T-helper 22 cell (primary cell): Measurements from ENCODE around the gene ESPN.
"Not testable (repeated sequence)": the region's sequence is repeated elsewhere in the genome, so short reads cannot be mapped to it uniquely, and the experiment has no call there.

Experiments
- DNase-seq: peaks from one replicate; pipeline ENCODE4 v3.0.0-alpha.2; 2020; ENCODE audit warnings: low read depth

The ESPN gene

GRCh38 chr1:6483017-6483760 is 58.6 kb downstream of the ESPN start:
- no peak for DNase-seq

- DNase-seq, result no peak
Observed at GRCh38 chr1:6483761-6484117, 59.2 kb downstream of the ESPN start.

GRCh38 chr1:6484826-6485167 is 60.2 kb downstream of the ESPN start:
- DNase-seq, result no peak

- no peak for DNase-seq
Observed at GRCh38 chr1:6485168-6486101, 60.9 kb downstream of the ESPN start.

DNA sequence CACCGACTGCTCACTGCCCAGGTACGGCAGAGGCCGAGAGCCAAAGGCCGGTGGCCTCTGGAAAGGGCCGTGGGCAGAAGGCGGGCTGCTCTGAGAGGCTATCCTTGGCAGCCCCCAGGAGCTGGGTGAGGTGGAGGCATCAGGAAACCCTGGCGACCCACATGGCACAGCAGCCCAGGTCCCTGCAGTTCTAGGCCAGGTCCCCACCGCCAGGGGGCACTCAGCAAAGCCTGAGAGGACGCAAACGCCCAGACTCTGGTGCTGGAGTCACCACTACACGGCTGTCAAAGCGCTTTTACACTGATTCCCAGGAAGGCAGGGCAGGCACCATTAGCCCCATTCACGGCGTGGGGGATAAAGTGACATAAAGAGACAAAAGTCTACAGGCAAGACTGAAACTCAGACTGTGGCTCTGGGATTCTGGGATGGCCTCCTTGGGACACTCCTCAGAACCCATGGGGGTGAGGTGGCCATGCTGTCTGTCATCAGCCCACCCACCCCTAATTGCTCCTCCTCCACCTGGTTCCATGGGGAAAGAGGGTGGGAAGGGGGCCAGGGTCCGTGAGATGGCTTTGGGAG is 61.9 kb downstream of the ESPN start:
- DNase-seq, result peak; percentile 57

DNA sequence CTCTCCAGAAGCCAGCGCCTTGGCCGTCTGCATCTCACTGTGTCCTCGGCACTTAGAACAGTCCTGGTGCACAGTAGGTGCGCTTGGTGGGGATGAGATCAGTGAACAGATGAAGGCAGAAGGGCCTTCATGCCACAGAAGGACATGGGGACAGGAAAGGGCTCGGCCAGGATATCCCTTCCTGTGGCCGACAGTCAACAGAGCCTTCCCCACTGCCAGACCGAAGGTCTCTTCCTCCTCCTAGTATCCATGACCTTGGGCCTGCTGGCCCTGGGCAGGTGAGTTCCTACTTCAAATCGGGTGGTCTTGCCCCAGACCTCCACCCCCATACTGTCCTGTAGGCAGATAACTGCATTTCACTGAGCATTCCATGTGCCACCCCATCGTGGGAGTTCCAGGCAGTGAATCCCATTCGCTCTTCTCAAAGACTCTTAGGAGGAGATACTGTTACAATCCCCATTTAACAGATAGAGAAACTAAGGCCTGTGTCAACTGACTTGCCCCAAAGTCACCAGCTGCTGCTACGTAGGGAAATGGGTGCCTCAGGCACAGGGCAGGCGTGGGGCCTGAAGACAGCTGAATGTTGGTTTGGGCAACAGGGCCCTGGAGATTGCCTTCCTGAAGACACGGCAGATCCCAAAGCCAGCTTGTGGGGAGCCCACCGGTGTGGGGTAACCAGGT is 63.4 kb downstream of the ESPN start:
- no peak for DNase-seq

GRCh38 chr1:6488602-6489382 is 64.2 kb downstream of the ESPN start:
- no peak for DNase-seq

DNA sequence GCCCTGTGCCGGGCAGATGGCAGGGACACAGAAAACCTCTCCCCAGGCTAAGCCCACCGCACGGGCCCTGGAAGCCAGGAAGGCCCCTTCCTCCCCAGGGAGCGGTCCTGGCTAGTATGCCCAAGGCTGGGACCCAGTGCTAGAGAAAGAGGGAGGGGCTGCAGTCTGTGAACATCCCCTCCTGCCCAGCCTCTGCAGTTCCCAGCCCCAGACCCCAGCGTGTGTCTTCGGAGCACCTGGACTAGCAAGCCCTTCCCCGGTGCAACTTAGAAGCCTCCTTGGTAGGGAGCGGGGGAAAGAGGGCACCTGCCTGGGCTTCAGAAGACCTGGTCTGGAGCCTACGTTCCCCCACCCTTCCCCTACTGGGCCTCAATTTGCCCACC is 64.8 kb downstream of the ESPN start:
- no peak for DNase-seq

DNA sequence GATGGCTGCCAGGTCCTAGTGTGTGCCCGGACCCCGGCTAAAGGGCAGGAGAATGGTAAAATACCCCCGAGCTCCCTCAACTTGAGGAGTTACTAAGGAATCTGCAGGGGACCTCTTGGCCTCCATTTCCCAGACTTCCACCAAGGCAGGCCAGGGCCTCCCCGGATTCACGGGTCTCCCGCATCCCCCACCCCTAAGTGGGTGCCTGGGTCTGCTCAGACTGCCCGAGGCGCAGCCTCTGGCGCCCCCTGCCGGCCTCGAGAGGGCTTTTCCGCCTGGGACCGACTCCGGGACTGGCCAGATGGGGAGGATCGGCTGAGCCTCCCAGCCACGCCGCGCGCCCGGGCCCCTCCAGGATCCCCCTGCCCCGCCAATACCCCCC is 65.2 kb downstream of the ESPN start:
- peak; percentile 54 for DNase-seq

DNA sequence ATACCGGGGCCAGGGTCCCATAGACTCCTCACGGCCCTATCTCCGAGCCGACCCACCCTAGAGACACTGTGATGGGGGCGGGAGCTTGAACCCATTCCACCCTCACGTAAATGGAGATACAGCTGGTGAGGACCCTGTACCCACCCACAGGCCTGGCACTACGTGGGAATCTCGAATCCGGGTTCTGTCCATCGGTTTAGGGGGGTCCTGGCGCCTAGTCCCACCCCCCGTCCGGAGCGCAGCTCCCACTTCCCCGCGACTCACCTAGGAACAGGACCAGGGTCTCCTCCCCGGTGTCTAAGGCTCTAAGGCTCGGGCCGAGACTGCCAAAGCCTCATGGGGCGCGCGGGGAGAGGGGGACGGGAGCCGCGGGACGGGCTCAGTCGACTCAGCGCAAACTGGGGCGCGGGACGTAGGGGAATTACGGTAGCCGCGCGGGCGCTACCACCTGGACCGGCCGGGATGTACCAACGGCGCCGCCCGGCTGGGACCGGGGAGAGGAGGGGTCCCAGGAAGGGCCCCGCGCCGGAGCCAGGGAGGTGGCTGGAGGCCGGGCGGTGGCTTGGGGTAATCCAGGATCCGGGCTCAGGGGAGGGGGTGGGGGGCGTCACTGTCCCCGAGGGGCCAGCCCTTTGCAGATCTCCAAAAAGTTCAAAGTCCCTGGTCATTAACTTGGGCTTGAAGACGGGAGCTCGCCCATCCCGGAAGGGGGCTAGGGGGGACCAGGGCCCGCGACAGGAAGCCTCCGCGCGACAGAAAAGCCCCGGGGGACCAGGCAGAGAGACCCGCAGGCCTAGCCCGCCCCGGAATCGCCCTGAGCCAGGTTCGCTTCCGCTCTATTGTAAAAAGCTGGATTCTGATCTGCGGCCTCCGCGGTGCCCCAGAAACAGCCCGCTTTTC is 65.9 kb downstream of the ESPN start:
- DNase-seq, result no peak

GRCh38 chr1:6491081-6491449 is 66.5 kb downstream of the ESPN start:
- no peak for DNase-seq

- no peak for DNase-seq
Observed at GRCh38 chr1:6491480-6491962, 66.9 kb downstream of the ESPN start, which contains the start of gene PLEKHG5. PLEKHG5 (minus strand) TSS chr1:6491667; CDS start chr1:6477571, 14,096 bp downstream.

DNA sequence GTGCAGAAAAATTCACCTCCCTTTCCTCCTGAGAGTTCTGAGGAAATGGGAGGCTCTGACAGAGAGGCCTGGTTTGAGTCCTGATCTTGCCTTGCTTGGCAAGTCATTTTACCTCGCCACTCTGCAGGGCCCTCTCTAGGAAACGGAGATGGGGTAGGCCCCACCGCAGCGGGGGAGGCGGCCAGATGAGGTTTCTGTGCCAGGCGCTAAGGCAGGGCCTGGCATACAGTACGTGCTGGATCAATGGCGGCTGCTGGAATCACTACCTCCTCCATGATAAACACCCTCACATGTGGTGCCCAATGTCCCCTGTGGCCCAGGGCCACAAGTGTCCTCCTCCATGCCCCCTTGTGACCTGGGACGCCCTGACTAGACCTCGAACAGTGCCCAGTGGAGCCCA is 67.4 kb downstream of the ESPN start:
- no peak for DNase-seq

DNA sequence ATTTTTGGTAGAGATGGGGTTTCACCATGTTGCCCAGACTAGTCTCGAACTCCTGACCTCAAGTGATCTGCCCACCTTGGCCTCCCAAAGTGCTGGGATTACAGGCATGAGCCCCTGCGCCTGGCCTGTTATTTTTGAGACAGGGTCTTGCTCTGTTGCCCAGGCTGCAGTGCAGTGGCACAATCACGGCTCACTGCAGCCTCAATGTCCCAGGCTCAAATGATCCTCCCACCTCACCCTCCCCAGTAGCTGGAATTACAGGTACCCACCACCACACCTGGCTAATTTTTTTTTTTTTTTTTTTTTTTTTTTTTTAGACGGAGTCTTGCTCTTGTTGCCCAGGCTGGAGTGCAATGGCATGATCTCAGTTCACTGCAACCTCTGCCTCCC is 69.3 kb downstream of the ESPN start:
- not testable (repeated sequence) for DNase-seq

GRCh38 chr1:6494627-6495026 is 70.1 kb downstream of the ESPN start:
- DNase-seq, result no peak

DNA sequence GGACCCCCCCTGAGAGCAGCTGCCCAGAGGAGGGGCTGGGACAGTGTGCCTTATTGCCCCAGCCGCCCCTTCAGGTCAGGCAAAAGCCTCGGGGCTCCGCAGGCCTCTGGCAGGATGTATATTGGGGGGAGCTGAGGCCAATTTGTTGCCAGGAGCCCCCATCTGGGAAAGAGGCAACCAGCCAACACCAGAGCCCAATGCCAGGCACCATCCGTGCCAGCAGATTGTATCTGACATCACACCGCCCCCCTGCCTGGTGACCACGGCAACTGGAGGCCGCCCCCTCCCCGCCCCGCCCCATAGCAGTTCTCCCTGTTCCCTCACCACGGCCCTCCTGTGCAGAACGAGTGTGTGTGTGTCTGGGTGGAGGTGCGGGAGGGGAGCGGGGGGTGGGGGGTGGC is 70.5 kb downstream of the ESPN start:
- DNase-seq, result no peak

DNA sequence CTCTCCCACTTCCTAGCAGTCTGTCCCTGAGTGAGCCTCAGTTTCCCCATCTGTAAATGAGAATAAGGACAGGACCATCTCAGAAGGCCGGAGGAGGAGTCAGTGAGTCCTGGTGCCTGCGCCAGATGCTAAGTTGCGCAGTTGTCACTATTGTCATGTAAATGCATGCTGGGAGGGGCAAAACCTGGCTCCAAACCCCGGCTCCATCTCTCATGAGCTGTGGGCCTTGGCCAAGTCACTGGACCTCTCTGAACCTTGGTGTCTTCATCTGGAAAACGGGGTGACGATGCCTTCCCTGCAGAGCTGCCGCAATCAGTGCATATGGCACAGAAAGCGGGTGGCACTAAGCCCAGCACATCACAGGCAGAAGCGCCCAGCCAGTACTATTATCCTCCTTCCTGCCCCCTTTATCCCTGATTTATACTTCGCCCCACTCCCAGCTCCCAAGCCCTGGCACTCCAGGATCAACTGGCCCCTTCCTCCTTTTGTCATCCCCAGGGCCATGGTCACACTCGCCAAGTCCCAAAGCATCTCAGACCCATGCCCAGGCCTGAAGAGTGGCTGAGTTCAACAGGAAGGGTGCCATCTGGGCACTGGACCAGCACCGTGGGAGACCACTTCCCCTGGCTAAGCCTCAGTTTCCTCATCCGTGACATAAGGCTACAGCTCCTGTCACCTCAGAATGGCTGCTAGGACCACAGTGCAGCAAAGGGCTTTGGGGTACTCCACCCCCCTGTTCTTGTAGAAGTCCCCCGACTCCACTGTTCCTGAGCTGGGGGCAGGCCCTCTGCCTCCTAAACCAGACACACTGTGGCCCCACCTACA is 71.2 kb downstream of the ESPN start:
- no peak for DNase-seq

- no peak for DNase-seq
Observed at GRCh38 chr1:6496365-6496721, 71.8 kb downstream of the ESPN start.

DNA sequence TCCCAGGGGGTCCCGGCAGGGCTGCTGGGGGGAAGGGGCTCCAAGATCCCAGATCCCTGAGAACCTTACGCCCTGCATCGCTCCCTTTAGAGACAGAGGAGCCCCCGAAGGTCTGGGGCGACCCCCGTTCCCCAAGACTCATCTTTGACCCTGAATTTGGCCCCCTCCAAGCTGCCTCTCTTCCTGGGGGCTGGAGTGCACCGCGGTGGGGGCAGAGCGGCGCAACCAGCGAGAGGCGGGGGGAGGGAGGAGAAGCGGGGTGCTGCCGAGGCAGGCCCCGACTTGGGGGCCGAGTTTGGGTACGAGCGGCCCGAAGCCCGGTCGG is 72.3 kb downstream of the ESPN start:
- DNase-seq, result no peak
